Activated CD8-positive, alpha-beta memory T cell treated with anti-CD3 and anti-CD28 coated beads for 48 hours (primary cell): Measurements from ENCODE around the gene EMX2.
"Not testable (repeated sequence)": the region's sequence is repeated elsewhere in the genome, so short reads cannot be mapped to it uniquely, and the experiment has no call there.

ENCODE experiments used
- DNase-seq, 3 experiments: peaks; one replicate each; pipeline ENCODE4 v3.0.0-alpha.2; 2020; ENCODE audit warnings: low read depth in 2 of 3, low spot score in 2 of 3

Gene EMX2

DNA sequence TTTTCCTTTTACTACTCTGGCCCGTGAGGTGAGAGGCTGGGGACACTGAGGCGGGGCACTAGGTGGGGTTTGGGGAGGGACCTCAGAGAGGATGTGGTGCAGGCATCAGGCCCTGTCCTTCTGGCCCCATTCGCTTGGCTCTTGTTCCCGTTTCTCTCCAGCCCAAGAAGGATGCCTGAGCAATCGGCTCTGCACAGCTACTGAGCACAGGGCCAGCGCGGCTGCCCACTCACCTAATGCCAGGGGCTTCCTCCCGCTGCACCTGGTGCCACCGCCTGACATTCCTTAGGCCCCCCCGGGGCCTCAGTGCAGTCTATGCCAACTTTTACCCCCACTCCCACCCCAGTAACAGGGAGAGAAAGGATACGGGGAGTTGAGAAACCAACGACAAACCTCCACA, 12.5 kb downstream of the EMX2 start:
- DNase-seq, result no peak

DNA sequence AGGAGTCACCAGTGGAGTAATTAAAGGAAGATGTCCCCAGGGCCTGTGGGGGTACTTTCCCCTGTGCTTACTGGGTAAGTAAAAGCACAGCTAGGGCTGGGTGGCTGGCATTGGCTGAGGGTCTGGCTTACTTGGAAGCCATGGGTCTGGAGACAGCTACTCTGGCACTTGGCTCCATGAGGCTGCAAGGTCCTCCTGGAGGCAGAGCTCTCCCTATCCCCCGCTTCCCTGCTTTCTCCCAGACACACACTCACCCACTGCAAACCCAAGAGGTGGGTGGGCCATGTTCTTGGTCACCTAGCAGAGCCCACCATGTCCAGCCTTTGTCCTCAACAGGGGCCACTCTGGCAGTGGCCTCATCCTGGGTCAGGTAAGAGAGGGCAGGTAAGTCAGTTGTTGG, 13.3 kb downstream of the EMX2 start:
- DNase-seq, result no peak

DNA sequence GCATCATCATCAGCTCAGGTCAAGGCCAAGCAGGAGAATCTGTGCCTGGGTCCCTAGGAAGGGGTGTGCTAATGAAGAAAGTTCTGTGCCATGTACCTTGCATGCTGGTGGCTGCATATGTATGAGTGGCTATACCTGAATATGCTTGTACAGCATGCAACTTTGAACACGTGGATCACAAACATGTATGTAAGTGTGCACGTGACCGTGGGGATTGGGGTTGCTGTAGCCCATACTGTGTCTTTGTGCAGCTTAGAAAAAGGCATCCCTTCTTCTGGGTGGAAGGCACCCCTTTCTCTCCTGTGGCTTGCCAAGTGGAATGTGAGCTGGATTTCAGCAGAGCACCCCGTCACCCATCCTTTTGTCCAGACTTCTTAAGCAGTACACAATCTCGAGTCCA, 13.8 kb downstream of the EMX2 start:
- no peak for DNase-seq

GRCh38 chr10:117559712-117560111, 17.2 kb downstream of the EMX2 start:
- DNase-seq, result no peak

DNA sequence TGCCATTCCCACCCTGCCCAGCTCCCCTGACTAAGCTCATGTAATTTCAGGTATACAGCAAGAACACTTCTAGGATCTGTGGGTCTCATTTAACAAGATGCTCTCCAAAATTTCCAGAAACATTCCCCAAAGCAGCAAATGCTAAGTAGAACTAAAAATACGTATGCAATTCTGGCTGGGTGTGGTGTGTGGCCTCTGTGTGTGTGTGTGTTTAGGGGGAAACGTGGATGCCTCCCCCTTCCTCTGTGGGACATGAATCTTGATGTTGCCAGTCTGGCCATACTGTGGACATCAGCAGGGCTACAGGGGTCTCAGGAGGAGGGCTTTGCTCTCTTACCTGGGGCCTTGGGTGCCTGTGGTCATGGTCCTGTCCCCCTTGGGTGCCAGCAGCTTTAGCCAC, 18.4 kb downstream of the EMX2 start:
- DNase-seq, result no peak

DNA sequence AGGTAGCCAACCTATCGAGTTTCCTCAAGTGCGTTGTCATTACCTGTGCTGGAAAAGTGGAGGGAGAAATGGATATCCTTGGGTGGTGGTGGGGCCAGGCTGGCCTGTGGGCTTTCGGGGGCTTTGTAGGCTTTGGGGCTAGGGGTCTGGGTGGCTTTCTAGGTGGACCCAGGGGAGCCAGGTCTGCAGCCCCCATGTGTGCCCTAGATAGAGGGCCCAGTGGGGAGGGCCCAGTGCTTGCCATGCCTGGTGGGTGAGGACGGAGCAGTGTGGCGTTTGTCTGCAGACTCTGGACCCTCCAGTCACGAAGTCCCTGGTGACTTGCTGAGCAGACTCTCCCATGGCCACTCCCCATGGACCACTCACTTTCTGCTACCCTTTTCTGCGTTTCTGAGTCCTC, 19.7 kb downstream of the EMX2 start:
- no peak for DNase-seq

DNA sequence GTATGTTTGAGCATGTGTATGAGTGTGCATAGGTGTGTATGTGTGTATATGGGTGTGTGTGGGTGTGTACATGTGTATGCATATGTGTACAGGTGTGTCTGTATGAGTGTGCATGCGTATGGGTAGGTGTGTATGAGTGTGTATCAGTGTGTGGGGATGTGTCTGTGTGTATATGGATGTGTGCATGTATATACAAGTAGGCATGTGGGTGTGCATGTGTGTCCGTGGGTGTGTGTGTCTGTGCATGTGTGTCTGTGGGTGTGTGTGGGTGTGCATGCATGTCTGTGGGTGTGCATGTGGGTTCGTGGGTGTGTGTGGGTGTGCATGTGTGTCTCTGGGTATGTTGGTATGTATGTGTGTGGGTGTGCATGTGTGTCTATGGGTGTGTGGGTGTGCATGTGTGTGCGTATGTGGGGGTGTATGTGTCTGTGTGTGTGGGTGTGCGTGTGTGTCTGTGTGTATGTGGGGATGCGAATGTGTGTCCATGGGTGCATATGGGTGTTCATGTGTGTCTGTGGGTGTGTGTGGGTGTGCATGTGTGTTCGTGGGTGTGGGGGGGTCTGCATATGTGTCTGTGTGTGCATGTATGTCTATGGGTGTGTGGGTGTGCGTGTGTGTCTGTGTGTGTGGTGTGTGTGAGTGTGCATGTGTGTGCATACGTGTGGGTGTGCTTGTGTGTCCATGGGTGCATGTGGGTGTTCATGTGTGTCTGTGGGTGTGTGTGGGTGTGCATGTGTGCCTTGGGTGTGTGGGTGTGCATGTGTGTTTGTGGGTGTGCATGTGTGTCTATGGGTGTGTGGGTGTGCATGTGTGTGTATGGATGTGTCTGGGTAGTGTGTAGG, 20.6 kb downstream of the EMX2 start:
- no peak for DNase-seq

- DNase-seq, result no peak
Observed at GRCh38 chr10:117563780-117564179, 21.2 kb downstream of the EMX2 start.

- DNase-seq, result no peak
Observed at GRCh38 chr10:117565068-117565467, 22.5 kb downstream of the EMX2 start.

DNA sequence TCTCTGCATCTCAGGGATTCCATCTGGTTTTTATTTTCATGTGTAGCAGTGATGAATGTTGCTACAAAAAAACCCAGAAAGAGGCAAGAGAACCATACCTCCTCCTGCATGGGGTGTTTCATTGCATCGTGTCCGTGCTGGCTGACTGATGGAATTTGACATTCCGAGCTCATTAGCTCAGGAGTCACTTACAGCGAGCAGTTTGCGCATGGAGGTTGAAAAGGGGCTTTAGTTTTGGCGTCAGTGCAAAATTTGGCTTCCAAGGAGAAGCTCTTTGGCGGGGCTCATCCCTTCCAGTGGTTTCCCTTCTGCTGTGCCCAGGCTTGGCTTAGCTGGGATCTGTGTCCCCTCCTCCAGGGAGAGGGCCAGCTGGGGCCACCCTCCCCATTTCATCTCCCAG, 25.8 kb downstream of the EMX2 start:
- no peak for DNase-seq

DNA sequence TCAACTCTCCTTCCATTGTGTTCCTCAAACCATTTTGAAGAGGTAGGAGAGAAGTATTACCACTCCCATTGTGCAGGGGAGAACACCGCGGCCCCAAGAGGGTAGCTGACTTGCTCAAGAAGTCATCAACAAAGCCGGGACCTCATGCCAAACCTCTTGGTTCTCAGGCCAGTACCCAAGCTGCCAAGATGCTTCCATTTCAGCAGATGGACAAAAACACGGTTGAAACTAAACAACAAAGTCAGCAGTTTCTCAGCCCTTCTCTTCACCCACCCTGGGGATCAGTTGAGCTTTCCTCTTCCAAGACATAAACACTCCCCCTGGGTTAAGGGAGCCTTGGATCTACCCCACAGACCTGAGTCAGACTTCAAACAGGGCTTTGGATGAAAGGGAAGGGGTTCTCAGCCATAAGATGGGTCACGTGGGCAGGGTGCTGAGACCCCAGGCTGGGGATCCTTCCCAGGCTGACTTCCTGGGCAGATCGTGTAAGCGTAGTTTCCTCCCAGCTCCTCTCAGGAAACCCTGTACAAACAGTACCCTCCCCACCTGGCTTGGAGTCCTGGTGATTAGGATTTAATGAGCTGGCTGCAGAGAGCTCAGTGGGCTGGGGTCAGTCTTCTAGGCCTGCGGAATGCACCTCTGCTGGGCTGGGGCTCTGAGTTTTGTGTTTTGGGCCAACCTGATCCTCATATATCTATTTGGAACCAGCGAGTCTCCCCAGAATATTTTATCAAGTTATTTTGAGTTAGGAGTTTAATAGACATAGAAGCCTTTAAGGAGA, 27.3 kb downstream of the EMX2 start:
- no peak for DNase-seq

DNA sequence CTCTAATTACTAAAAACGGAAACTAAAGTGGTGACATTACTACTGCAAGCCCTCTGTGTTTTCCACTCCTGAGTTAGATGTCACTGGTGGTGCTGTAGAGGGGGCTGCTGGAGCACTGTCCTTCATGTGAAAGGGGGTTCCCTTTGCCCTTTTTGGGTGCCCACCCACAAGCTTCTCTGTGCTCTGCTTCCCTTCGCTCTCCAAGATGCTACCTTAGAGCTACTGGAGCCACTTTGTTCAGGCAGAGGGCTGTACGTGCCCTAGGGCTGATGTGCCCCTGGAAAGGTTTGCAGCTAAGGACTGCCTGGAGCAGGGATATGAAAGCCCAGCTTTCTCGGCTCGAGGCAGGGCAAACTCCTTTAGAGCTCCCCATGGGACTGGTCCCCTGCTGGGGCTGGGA, 28.3 kb downstream of the EMX2 start:
- DNase-seq, result no peak

GRCh38 chr10:117574498-117575146, 32.1 kb downstream of the EMX2 start:
- DNase-seq, result no peak

DNA sequence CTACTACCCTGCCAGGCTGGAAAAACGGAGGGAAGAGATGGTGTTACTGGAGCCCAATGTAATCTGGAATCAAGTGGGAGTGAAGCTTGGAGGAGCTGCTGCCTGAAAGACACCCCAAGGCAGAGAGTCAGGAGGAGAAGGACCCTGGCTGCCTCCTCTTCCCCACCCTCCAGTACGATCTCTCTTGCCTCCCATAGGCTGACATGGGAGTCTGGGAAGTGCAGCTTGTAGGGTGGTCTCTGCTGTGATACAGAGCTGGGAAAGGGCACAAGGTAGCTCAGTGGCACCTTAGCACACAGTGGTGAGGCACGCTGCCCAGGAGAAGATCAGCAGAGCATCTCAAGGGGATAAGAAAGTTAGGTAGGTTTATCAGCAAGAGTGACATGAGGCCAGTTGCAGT, 35.9 kb downstream of the EMX2 start:
- no peak for DNase-seq

DNA sequence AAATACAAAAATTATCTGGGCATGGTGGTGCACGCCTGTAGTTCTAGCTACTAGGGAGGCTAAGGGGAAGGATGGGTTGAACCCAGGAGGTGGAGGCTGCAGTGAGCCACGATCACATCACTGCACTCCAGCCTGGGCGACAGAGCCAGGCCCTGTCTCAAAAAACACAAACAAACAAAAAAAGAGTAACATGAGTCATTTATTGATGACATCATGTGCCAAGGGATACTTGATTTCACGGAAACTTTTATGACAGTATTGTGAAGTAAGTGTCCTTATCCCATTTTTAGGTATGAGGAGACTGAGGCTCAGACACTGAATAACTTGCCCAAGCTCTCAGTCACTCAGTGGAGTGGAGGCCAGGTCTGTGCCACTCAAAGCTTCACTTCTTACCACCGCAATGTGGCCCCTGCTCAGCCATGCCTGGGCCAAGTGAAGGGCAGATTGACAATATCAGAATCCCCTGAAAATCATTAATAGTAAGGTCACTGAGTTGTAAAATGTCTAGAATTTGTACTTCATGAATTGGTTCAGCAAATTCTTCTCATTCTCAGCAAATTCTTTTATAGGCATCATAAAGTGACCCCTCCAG, 36.5 kb downstream of the EMX2 start:
- DNase-seq, result no peak

DNA sequence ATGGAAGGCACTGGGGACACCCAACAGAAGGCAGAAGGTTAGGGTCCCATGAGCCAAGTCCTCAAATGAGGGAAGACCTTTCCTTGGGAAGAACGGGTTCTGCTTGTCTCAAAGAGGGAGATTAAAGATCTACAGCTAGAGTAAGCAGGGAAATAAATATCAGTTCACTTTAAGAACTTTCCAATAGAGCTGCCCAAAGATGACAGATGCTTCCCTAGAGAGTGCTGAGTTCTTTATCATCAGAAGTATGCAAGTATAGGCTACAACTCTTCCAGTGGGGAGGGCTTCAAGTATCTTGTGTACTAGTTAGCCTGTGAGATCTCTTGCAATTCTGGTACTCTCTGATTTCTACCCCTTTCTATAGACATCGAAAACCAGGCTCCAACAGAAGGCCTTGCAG, 39.4 kb downstream of the EMX2 start:
- DNase-seq, result no peak

- DNase-seq, result not testable (repeated sequence)
Observed at GRCh38 chr10:117584831-117585230, 42.3 kb downstream of the EMX2 start.

- no peak for DNase-seq
Observed at GRCh38 chr10:117587036-117587435, 44.5 kb downstream of the EMX2 start.

GRCh38 chr10:117590101-117590875, 47.7 kb downstream of the EMX2 start:
- DNase-seq, result no peak

DNA sequence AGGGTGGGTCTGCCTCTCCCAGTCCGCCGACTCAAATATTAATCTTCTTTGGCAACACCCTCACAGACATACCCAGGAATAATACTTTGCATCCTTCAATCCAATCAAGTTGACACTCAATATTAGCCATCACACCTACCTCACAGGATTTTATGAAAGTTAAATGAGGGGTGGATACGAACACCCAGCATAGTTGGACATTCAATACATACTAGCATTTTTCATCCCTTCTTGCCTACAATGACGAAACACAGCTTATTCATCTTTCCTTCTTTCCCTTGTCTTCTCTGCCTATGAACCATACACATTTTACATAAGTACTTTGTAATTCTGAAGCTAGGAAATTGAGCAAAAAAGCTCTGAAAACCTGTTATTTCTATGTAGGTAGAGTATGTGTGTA, 48.5 kb downstream of the EMX2 start:
- no peak for DNase-seq

- DNase-seq, result no peak
Observed at GRCh38 chr10:117594722-117595121, 52.2 kb downstream of the EMX2 start.
